ENCODE measurements around the gene ACAA1. TPM values are rescaled to one million over a fixed set of nuclear protein-coding genes. Genes with fewer than 3 reads are reported as not detected.

Gene ACAA1
- total RNA-seq, 2 experiments from 2014 or later: 56.4 to 58.9 TPM

GRCh38 chr3:38150780-38151528 is 14.0 kb upstream of the ACAA1 start:
- H3K36me3 Mint-ChIP-seq (ENCODE audit: low read depth): peaks cover 8% of the 10 kb centered on the region
- ATAC-seq (ENCODE audit: poor library complexity) (no peak), DNase-seq (no peak)
- no peak for TF ChIP-seq CTCF (IDR thresholded peaks at IDR 0.05)
- H3K27me3 Mint-ChIP-seq: no peaks in the 10 kb centered on the region
- Histone ChIP-seq H3K4me1 (ENCODE audit: insufficient read depth, low read length) (peaks cover 19% of the 10 kb centered on the region), H3K9me3 (ENCODE audit: control insufficient read depth in 1 of 2, insufficient read depth in 1 of 2, low read length in 2 of 2) (peaks cover 0 to 17% of the 10 kb centered on the region in 2 experiments), H3K27ac (ENCODE audit: low read depth in 1 of 2, low read length in 2 of 2) (peak overlapping the region in 1 of 2 donors; percentile 69), H3K36me3 (ENCODE audit: insufficient read depth, low read length) (no peaks in the 10 kb centered on the region), H3K27me3 (ENCODE audit: control insufficient read depth in 1 of 2, insufficient read depth in 2 of 2, low read length in 2 of 2) (no peaks in the 10 kb centered on the region), H3K4me3 (ENCODE audit: low read length) (no peak overlapping the region)
- ChIA-PET CTCF (no interaction called here), POLR2A (no interaction called here)
- intact Hi-C loops (cut with DNase I, micrococcal nuclease): no loop called here
- H3K9me3 Mint-ChIP-seq: no peaks in the 10 kb centered on the region
- peaks cover 30% of the 10 kb centered on the region for H3K4me1 Mint-ChIP-seq (ENCODE audit: low read depth)
- H3K4me3 Mint-ChIP-seq: no peak overlapping the region
- H3K27ac Mint-ChIP-seq: peak overlapping the region; percentile 85

GRCh38 chr3:38149708-38150107 is 12.8 kb upstream of the ACAA1 start:
- ATAC-seq (ENCODE audit: poor library complexity) (no peak), DNase-seq (no peak)
- peak overlapping the region; percentile 41 for H3K27ac Mint-ChIP-seq
- CTCF ChIA-PET: interaction anchor here (0.8 kb wide), 1 partner anchor 48 kb away, joined by 3 read pairs; no protein-coding TSS in a partner anchor
- no peaks in the 10 kb centered on the region for H3K27me3 Mint-ChIP-seq
- peaks cover 30% of the 10 kb centered on the region for H3K4me1 Mint-ChIP-seq (ENCODE audit: low read depth)
- Histone ChIP-seq H3K36me3 (ENCODE audit: insufficient read depth, low read length) (no peaks in the 10 kb centered on the region), H3K9me3 (ENCODE audit: control insufficient read depth in 1 of 2, insufficient read depth in 1 of 2, low read length in 2 of 2) (peaks cover 0 to 17% of the 10 kb centered on the region in 2 experiments), H3K4me1 (ENCODE audit: insufficient read depth, low read length) (peaks cover 19% of the 10 kb centered on the region), H3K27ac (ENCODE audit: low read depth in 1 of 2, low read length in 2 of 2) (no peak overlapping the region), H3K27me3 (ENCODE audit: control insufficient read depth in 1 of 2, insufficient read depth in 2 of 2, low read length in 2 of 2) (no peaks in the 10 kb centered on the region), H3K4me3 (ENCODE audit: low read length) (no peak overlapping the region)
- no peak for TF ChIP-seq CTCF (IDR thresholded peaks at IDR 0.05)
- H3K9me3 Mint-ChIP-seq: no peaks in the 10 kb centered on the region
- peaks cover 11% of the 10 kb centered on the region for H3K36me3 Mint-ChIP-seq (ENCODE audit: low read depth)
- no peak overlapping the region for H3K4me3 Mint-ChIP-seq
- intact Hi-C loops (cut with DNase I, micrococcal nuclease): no loop called here
- POLR2A ChIA-PET: interaction anchor here (0.9 kb wide), 1 partner anchor 9 kb away, joined by 3 read pairs; no protein-coding TSS in a partner anchor

GRCh38 chr3:38148311-38148882 is 11.5 kb upstream of the ACAA1 start:
- no peak overlapping the region for H3K27ac ChIP-seq (ENCODE audit: low read depth in 1 of 2, low read length in 2 of 2)
- no peaks in the 10 kb centered on the region for H3K36me3 ChIP-seq (ENCODE audit: insufficient read depth, low read length)
- TF ChIP-seq CTCF (IDR thresholded peaks at IDR 0.05): no peak
- H3K4me1 Mint-ChIP-seq (ENCODE audit: low read depth): peaks cover 30% of the 10 kb centered on the region
- H3K27me3 Mint-ChIP-seq: no peaks in the 10 kb centered on the region
- H3K4me3 ChIP-seq (ENCODE audit: low read length): no peak overlapping the region
- no peaks in the 10 kb centered on the region for H3K27me3 ChIP-seq (ENCODE audit: control insufficient read depth in 1 of 2, insufficient read depth in 2 of 2, low read length in 2 of 2)
- CTCF ChIA-PET: no interaction called here
- peak in 3 of 14 experiments; percentile 26 to 43 (median 32) for DNase-seq
- H3K36me3 Mint-ChIP-seq (ENCODE audit: low read depth): peaks cover 11% of the 10 kb centered on the region
- POLR2A ChIA-PET: interaction anchor here (0.9 to 1.1 kb wide), 2 partner anchors 11 to 16 kb away, joined by 3 to 5 read pairs; partner anchors contain the start of genes ACAA1 and OXSR1
- H3K27ac Mint-ChIP-seq: no peak overlapping the region
- no peaks in the 10 kb centered on the region for H3K9me3 Mint-ChIP-seq
- H3K9me3 ChIP-seq (ENCODE audit: control insufficient read depth in 1 of 2, insufficient read depth in 1 of 2, low read length in 2 of 2): peaks cover 0 to 17% of the 10 kb centered on the region in 2 experiments
- ATAC-seq (ENCODE audit: poor library complexity): no peak
- peaks cover 19% of the 10 kb centered on the region for H3K4me1 ChIP-seq (ENCODE audit: insufficient read depth, low read length)
- intact Hi-C loops (cut with DNase I, micrococcal nuclease): no loop called here
- no peak overlapping the region for H3K4me3 Mint-ChIP-seq
